HepG2 (cell line): ENCODE results near the gene MORC3. TPM values are rescaled to one million over a fixed set of nuclear protein-coding genes. Genes with fewer than 3 reads are reported as not detected.

Source experiments
- ATAC-seq: fragments of 200-7000 bp; cut with Tn5 transposase; 3 replicates; pipeline ENCODE4 v1.9.1; 2020; ENCODE audit warnings: mild to moderate bottlenecking, moderate library complexity
- BruUV-seq: library from RNA; stranded (reverse); fragments of 400-500 nt; replicated peaks from 2 replicates; lab custom pipeline; 2021; lab: Mats Ljungman, UMichigan
- CTCF ChIA-PET: fragments of 300-600 bp; formaldehyde crosslinking; extraction: SDS; loops from one replicate; lab custom pipeline; 2021; ENCODE audit warnings: low total read pairs, inconsistent platforms, low intra/inter-chr PET ratio; lab: Yijun Ruan, JAX
- POLR2A ChIA-PET: fragments of 350-600 bp; sonication (Branson Sonifier 250); formaldehyde crosslinking; loops from one replicate; lab custom pipeline; 2020; ENCODE audit warnings: antibody characterized with exemption, inconsistent platforms; lab: Yijun Ruan, JAX
- DNase-seq: peaks from one replicate; pipeline ENCODE4 v3.0.0-alpha.2; 2015; ENCODE audit warnings: low spot score
- FAIRE-seq: peaks from 3 replicates; lab custom pipeline; 2011; peaks lifted over from hg19 to GRCh38; lab: Jason Lieb, UNC
- H2AFZ ChIP-seq: one replicate; pipeline ENCODE4 v1.6.1; 2011; ENCODE audit warnings: low read length, inconsistent platforms
- H3K27ac ChIP-seq: fragments of 300-600 bp; 3 replicates; pipeline ENCODE4 v1.8.0; 2011; ENCODE audit warnings: mixed run types, mild to moderate bottlenecking, mixed read lengths, low read length, inconsistent platforms; ENCODE audit not compliant: insufficient read depth; ENCODE audit errors: extremely low read length
- H3K27me3 ChIP-seq, 2 experiments: fragments of 200-600 bp in 1 of 2; 2 replicates in 1 of 2; 3 replicates in 1 of 2; pipeline versions ENCODE4 v1.6.0 to v1.8.0; 2011; ENCODE audit warnings: low read length in 2 of 2, mild to moderate bottlenecking in 2 of 2, moderate library complexity in 2 of 2, inconsistent platforms in 1 of 2; ENCODE audit not compliant: insufficient read depth in 2 of 2, control insufficient read depth in 1 of 2
- H3K36me3 ChIP-seq, 2 experiments: fragments of 200-600 bp in 1 of 2; replicated peaks in 1 of 2; 2 replicates in 1 of 2; 3 replicates in 1 of 2; pipeline versions ENCODE4 v1.5.1 to v1.8.0; 2011; ENCODE audit warnings: low read length in 2 of 2, inconsistent platforms in 1 of 2; ENCODE audit not compliant: insufficient read depth in 2 of 2, control insufficient read depth in 1 of 2
- H3K4me1 ChIP-seq: 2 replicates; pipeline ENCODE4 v1.5.1; 2012; ENCODE audit warnings: low read length, inconsistent platforms; ENCODE audit not compliant: insufficient read depth
- H3K4me2 ChIP-seq: 2 replicates; pipeline ENCODE4 v1.6.0; 2011; ENCODE audit warnings: low read depth, low read length, inconsistent platforms
- H3K4me3 ChIP-seq, 3 experiments: fragments of 200-600 bp in 1 of 3; sonication (generic), shearing (Covaris generic) in 1 of 3; replicated peaks in 1 of 3; 2 replicates each; pipeline ENCODE4 v1.5.1; 2011 to 2016; ENCODE audit warnings: low read length in 3 of 3, inconsistent platforms in 2 of 3, low read depth in 2 of 3, mild to moderate bottlenecking in 2 of 3, control low read depth in 1 of 3, mixed read lengths in 1 of 3; ENCODE audit not compliant: insufficient read depth in 1 of 3
- H3K79me2 ChIP-seq: one replicate; pipeline ENCODE4 v1.6.1; 2011; ENCODE audit warnings: low read length, inconsistent platforms; ENCODE audit not compliant: insufficient read depth
- H3K9ac ChIP-seq: 2 replicates; pipeline ENCODE4 v1.6.0; 2011; ENCODE audit warnings: mild to moderate bottlenecking, low read depth, low read length, inconsistent platforms; ENCODE audit not compliant: insufficient read depth
- H3K9me3 ChIP-seq: 2 replicates; pipeline ENCODE4 v1.5.1; 2012; ENCODE audit warnings: mild to moderate bottlenecking, low read length
- H4K20me1 ChIP-seq: 2 replicates; pipeline ENCODE4 v1.6.0; 2011; ENCODE audit warnings: inconsistent platforms, mild to moderate bottlenecking, low read length, moderate library complexity; ENCODE audit not compliant: insufficient read depth
- ATF4 ChIP-seq, 2 experiments: fragments of 450-650 bp in 1 of 2; sonication (generic) in 1 of 2; formaldehyde crosslinking; IDR thresholded peaks; 2 replicates each; pipeline versions ENCODE4 v1.5.0 to v1.8.0; 2020 to 2022; ENCODE audit warnings: mild to moderate bottlenecking in 1 of 2, missing genetic modification reagents in 1 of 2
- EHMT2 ChIP-seq: fragments of 200-600 bp; sonication (generic); IDR thresholded peaks from 2 replicates; pipeline ENCODE4 v1.7.0; 2017; ENCODE audit warnings: antibody characterized with exemption, low read depth, low read length, borderline replicate concordance
- FOXK2 ChIP-seq: fragments of 450-650 bp; IDR thresholded peaks from 2 replicates; pipeline ENCODE4 v1.6.1; 2016
- GABPA ChIP-seq, 2 experiments: IDR thresholded peaks; 2 replicates each; pipeline ENCODE4 v1.6.1; 2011 to 2016; ENCODE audit warnings: low read depth in 2 of 2, low read length in 1 of 2, missing biosample characterization in 1 of 2, missing genetic modification characterization in 1 of 2
- POLR2AphosphoS5 ChIP-seq: IDR thresholded peaks from 2 replicates; pipeline ENCODE4 v1.6.1; 2012; ENCODE audit warnings: low read depth, low read length
- SAP130 ChIP-seq: IDR thresholded peaks from 2 replicates; pipeline ENCODE4 v1.6.1; 2016; ENCODE audit warnings: low read depth
- SP1 ChIP-seq, 2 experiments: fragments of 450-650 bp in 1 of 2; sonication (generic) in 1 of 2; formaldehyde crosslinking in 1 of 2; IDR thresholded peaks; 2 replicates each; pipeline versions ENCODE4 v1.4.0 to v1.6.1; 2016 to 2020; ENCODE audit warnings: missing genetic modification reagents in 1 of 2
- U2AF2 ChIP-seq: fragments of 200-400 bp; formaldehyde crosslinking; IDR thresholded peaks from 2 replicates; pipeline ENCODE4 v1.6.1; 2017; ENCODE audit warnings: low read depth, mild to moderate bottlenecking, low read length
- ZEB1 ChIP-seq: IDR thresholded peaks from 2 replicates; pipeline ENCODE4 v1.6.1; 2012; ENCODE audit warnings: mild to moderate bottlenecking, low read depth, inconsistent platforms; ENCODE audit not compliant: insufficient replicate concordance
- ZHX1 ChIP-seq: sonication (generic); formaldehyde crosslinking; IDR thresholded peaks from 2 replicates; pipeline ENCODE4 v1.8.1; 2022; ENCODE audit warnings: low read depth, mild to moderate bottlenecking, missing genetic modification reagents
- ZNF503 ChIP-seq: sonication (generic); formaldehyde crosslinking; IDR thresholded peaks from 2 replicates; pipeline ENCODE4 v1.4.0; 2020; ENCODE audit warnings: missing genetic modification reagents
- ZNF788 ChIP-seq: sonication (generic); formaldehyde crosslinking; IDR thresholded peaks from 2 replicates; pipeline ENCODE4 v1.5.0; 2020; ENCODE audit warnings: mild to moderate bottlenecking, missing genetic modification reagents, borderline replicate concordance
- WGBS: methylation state at CpG from one replicate; pipeline ENCODE4 v1.1.6; 2017; ENCODE audit warnings: low lambda C conversion rate; 5-methylcytosine and 5-hydroxymethylcytosine counted together
- in situ Hi-C: cut with HindIII; loops from 2 replicates; pipeline ENCODE4 v1.10.0; 2017; ENCODE audit warnings: low pct_unique_long_range_greater_than_20kb; ENCODE audit not compliant: extremely low pct_ligation_motif_present
- intact Hi-C: fragments of 100-400 bp; cut with micrococcal nuclease; formaldehyde crosslinking; loops from one replicate; pipeline ENCODE4 v1.10.0; 2022; ENCODE audit not compliant: unreplicated experiment
- polyA plus RNA-seq, 8 experiments: library from polyadenylated mRNA; depleted of rRNA in 3 of 8; stranded (reverse) in 7 of 8; unstranded in 1 of 8; fragments of >200 nt; fragmentation: Illumina TruSeq in 4 of 8; extraction: Trizol in 4 of 8; gene quantifications; 2 replicates each; pipeline versions ENCODE4 v1.2.1 to v1.2.3, GENCODE V29; 2011 to 2016; ENCODE audit warnings: low read depth in 4 of 8, missing spikeins in 1 of 8, mixed read lengths in 1 of 8; ENCODE audit not compliant: insufficient read depth in 1 of 8
- total RNA-seq, 5 experiments: library from RNA; depleted of rRNA; stranded (reverse); fragments of >200 nt; fragmentation: Illumina TruSeq; extraction: Trizol; gene quantifications; 2 replicates each; pipeline ENCODE4 v1.2.3, GENCODE V29; 2016; ENCODE audit warnings: low read depth in 1 of 5

The MORC3 gene
- total and polyA plus RNA-seq, 2 of the 13 experiments (the other 11 are each of a cell fraction or from before 2014, with no cell fraction given), result 12.9 to 19.5 TPM

GRCh38 chr21:36337099-36337509 lies 17.1 kb downstream of the MORC3 start:
- H3K36me3 ChIP-seq, result peaks cover 11 to 52% of the 10 kb centered on the region in 2 experiments; a peak in 4 of 5 replicates
- no TSS peak for BruUV-seq
- H3K9ac ChIP-seq, result no peak overlapping the region
- ChIA-PET POLR2A (no interaction called here), CTCF (no interaction called here)
- no peaks in the 10 kb centered on the region for H3K4me1 ChIP-seq
- 98% methylated on average over 3 of the region's 3 CpGs for WGBS
- FAIRE-seq (no peak), ATAC-seq (no peak), DNase-seq (no peak)
- peaks cover 24% of the 10 kb centered on the region for H3K79me2 ChIP-seq
- peaks cover 13% of the 10 kb centered on the region for H4K20me1 ChIP-seq
- no peaks in the 10 kb centered on the region for H3K9me3 ChIP-seq
- TF ChIP-seq GABPA (IDR thresholded peaks at IDR 0.05; ENCODE audit: low read depth, low read length) (no peak), GABPA (CRISPR knock-in tag; IDR thresholded peaks at IDR 0.05; ENCODE audit: low read depth) (no peak), ZHX1 (CRISPR knock-in tag) (no peak), U2AF2 (no peak), POLR2AphosphoS5 (no peak), EHMT2 (no peak), ATF4 (CRISPR knock-in tag; IDR thresholded peaks at IDR 0.05) (no peak), SAP130 (CRISPR knock-in tag) (no peak), ZNF503 (no peak), SP1 (IDR thresholded peaks at IDR 0.05) (no peak), SP1 (CRISPR knock-in tag; IDR thresholded peaks at IDR 0.05) (no peak), ZNF788 (CRISPR knock-in tag) (no peak), FOXK2 (no peak), ZEB1 (no peak)
- TF ChIP-seq, all 625 proteins: peak for 0
- Histone ChIP-seq H3K4me3 (no peak overlapping the region), H3K27ac (no peak overlapping the region), H2AFZ (no peak overlapping the region), H3K4me2 (no peak overlapping the region), H3K27me3 (no peaks in the 10 kb centered on the region)
- intact Hi-C loops (no loop called here), in situ Hi-C loops (no loop called here)
